Uterus (tissue), 4 donors: ENCODE data around the gene SELP. TPM values are rescaled to one million over a fixed set of nuclear protein-coding genes. Genes with fewer than 3 reads are reported as not detected.
"Not testable (repeated sequence)": the region's sequence is repeated elsewhere in the genome, so short reads cannot be mapped to it uniquely, and the experiment has no call there.

ENCODE experiments used
- DNase-seq, 2 donors: peaks; one replicate each; pipeline ENCODE4 v3.0.0-alpha.2; 2019 to 2020
- H3K27ac ChIP-seq, 2 donors: fragments of 200-600 bp; sonication (generic); 1 replicate in 1 of 2; 2 replicates in 1 of 2; pipeline ENCODE4 v1.5.1; 2016 to 2018
- H3K27me3 ChIP-seq, 2 donors: fragments of 200-600 bp; sonication (generic); one replicate each; pipeline ENCODE4 v1.5.1; 2018 to 2019; ENCODE audit warnings: control low read depth in 1 of 2
- H3K36me3 ChIP-seq, 2 donors: fragments of 200-600 bp; sonication (generic); one replicate each; pipeline ENCODE4 v1.5.1; 2019; ENCODE audit warnings: control low read depth in 1 of 2
- H3K4me1 ChIP-seq, 2 donors: fragments of 200-600 bp; sonication (generic); one replicate each; pipeline ENCODE4 v1.5.1; 2018 to 2019; ENCODE audit warnings: control low read depth in 1 of 2
- H3K4me3 ChIP-seq, 2 donors: fragments of 200-600 bp; sonication (generic); 1 replicate in 1 of 2; 2 replicates in 1 of 2; pipeline ENCODE4 v1.5.1; 2018 to 2019; ENCODE audit warnings: mild to moderate bottlenecking in 1 of 2
- H3K9me3 ChIP-seq, 2 donors: fragments of 200-600 bp; sonication (generic); one replicate each; pipeline ENCODE4 v1.5.1; 2019; ENCODE audit warnings: control low read depth in 1 of 2
- POLR2A ChIP-seq, 2 donors: fragments of 450-650 bp; IDR thresholded peaks; one replicate each; pipeline ENCODE4 v1.6.1; 2016; ENCODE audit warnings: antibody characterized with exemption in 2 of 2, mild to moderate bottlenecking in 1 of 2, moderate library complexity in 1 of 2
- intact Hi-C: fragments of 100-400 bp; cut with DNase I; formaldehyde crosslinking; loops from one replicate; pipeline ENCODE4 v1.15.1; 2023; ENCODE audit warnings: low total_unique reads
- total RNA-seq, 4 donors: library from RNA; depleted of rRNA in 3 of 4; stranded (reverse); fragments of >200 nt in 3 of 4; gene quantifications; one replicate each; pipeline versions ENCODE4 v1.1.0 to v1.2.4, GENCODE V29; 2014 to 2023
- TF ChIP-seq, protein P1 (sequence below), 4 experiments: fragments of 200-600 bp in 2 of 4; fragments of 450-650 bp in 2 of 4; sonication (generic) in 2 of 4; IDR thresholded peaks; one replicate each; pipeline ENCODE4 v1.5.1; 2016 to 2019; ENCODE audit warnings: antibody characterized with exemption in 4 of 4, mild to moderate bottlenecking in 2 of 4, moderate library complexity in 1 of 4
- donor health status: DM: yes; HTN: yes; CAD: no.

The SELP gene
- total RNA-seq, 4 donors from 2014 or later = 6.8 to 32.3 (median 27.4) TPM

DNA sequence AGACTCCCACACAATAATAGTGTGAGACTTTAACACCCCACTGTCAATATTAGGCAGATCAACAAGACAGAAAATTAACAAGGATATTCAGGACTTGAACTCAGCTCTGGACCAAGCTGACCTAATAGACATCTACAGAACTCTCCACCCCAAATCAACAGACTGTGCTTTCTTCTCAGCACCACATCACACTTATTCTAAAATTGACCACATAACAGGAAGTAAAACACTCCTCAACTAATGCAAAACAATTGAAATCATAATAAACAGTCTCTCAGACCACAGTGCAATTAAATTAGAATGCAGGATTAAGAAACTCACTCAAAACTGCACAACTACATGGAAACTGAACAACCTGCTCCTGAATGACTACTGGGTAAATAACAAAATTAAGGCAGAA is 28.9 kb upstream of the SELP start:
- H3K27me3 ChIP-seq, H3K36me3 ChIP-seq, DNase-seq, H3K9me3 ChIP-seq, intact Hi-C loops, H3K4me1 ChIP-seq, H3K4me3 ChIP-seq, H3K27ac ChIP-seq: not testable (repeated sequence)

DNA sequence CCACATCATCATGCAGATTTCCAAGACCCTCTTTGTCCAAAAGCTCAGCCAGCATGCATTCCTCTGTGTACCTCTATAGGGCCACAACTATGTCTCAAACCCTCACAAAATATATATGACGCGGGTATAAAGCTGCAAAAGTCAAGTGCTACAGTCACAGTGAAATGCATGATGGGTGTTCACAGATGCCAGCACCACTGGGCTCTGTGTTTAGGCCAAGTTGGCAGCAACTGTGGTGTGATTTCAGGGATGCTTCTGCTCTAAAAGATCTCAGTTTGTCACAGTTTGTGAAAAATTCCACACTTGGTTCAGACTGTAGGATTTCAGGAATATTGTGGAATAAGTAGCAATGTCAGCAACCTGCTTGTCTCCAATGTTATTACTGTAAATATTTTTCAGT is 23.9 kb upstream of the SELP start:
- Histone ChIP-seq H3K36me3 (no peaks in the 10 kb centered on the region), H3K9me3 (no peaks in the 10 kb centered on the region), H3K4me1 (no peaks in the 10 kb centered on the region), H3K27ac (no peak overlapping the region), H3K4me3 (no peak overlapping the region), H3K27me3 (no peaks in the 10 kb centered on the region)
- no peak for DNase-seq
- intact Hi-C loops = no loop called here
- TF ChIP-seq, protein P1, sequence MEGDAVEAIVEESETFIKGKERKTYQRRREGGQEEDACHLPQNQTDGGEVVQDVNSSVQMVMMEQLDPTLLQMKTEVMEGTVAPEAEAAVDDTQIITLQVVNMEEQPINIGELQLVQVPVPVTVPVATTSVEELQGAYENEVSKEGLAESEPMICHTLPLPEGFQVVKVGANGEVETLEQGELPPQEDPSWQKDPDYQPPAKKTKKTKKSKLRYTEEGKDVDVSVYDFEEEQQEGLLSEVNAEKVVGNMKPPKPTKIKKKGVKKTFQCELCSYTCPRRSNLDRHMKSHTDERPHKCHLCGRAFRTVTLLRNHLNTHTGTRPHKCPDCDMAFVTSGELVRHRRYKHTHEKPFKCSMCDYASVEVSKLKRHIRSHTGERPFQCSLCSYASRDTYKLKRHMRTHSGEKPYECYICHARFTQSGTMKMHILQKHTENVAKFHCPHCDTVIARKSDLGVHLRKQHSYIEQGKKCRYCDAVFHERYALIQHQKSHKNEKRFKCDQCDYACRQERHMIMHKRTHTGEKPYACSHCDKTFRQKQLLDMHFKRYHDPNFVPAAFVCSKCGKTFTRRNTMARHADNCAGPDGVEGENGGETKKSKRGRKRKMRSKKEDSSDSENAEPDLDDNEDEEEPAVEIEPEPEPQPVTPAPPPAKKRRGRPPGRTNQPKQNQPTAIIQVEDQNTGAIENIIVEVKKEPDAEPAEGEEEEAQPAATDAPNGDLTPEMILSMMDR (IDR thresholded peaks at IDR 0.05) = no peak
- TF ChIP-seq POLR2A (IDR thresholded peaks at IDR 0.05) = no peak

DNA sequence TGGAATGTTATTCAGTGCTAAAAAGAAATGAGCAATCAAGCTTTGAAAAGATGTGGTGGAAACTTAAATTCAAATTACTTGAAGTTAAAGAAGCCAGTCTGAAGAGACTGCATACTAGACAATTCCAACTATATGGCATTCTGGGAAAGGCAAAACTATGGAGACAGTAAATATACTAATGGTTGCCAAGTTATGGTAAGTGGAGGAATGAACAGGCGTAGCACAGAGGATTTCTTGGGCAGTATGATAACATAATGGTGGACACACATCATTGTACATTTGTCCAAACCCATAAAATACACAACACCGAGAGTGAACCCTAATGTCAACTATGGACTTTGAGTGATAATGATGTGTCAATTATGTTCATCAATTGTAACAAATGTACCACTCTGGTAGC is 21.1 kb upstream of the SELP start:
- no peak for TF ChIP-seq POLR2A (IDR thresholded peaks at IDR 0.05)
- TF ChIP-seq, protein P1 (IDR thresholded peaks at IDR 0.05) = no peak
- no peaks in the 10 kb centered on the region for H3K4me1 ChIP-seq
- H3K36me3 ChIP-seq = no peaks in the 10 kb centered on the region
- H3K9me3 ChIP-seq = no peaks in the 10 kb centered on the region
- intact Hi-C loops = no loop called here
- no peak overlapping the region for H3K4me3 ChIP-seq
- no peak for DNase-seq
- H3K27ac ChIP-seq = no peak overlapping the region
- H3K27me3 ChIP-seq = no peaks in the 10 kb centered on the region

DNA sequence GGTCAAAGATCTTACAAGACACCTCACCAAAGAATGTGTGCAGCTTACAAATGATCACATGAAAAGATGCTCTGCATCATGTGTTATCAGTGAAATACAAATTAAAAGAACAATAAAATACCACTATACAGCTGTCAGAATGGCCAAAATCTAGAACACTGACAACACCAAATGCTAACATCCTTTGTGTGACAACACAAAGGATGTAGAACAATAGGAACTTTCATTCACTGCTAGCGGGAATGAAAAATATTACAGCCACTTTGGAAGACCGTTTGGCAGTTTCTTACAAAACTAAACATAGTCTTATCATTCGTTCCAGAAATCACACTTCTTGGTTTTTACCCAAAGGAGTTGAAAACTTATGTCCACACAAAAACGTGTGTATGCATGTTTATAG is 20.6 kb upstream of the SELP start:
- intact Hi-C loops = no loop called here
- Histone ChIP-seq H3K36me3 (no peaks in the 10 kb centered on the region), H3K4me1 (no peaks in the 10 kb centered on the region), H3K9me3 (no peaks in the 10 kb centered on the region), H3K4me3 (no peak overlapping the region), H3K27ac (no peak overlapping the region), H3K27me3 (no peaks in the 10 kb centered on the region)
- DNase-seq = no peak
- TF ChIP-seq, protein P1 (IDR thresholded peaks at IDR 0.05) = no peak
- TF ChIP-seq POLR2A (IDR thresholded peaks at IDR 0.05) = no peak

GRCh38 chr1:169648709-169649108 is 18.8 kb upstream of the SELP start:
- Histone ChIP-seq H3K9me3 (no peaks in the 10 kb centered on the region), H3K4me1 (no peaks in the 10 kb centered on the region), H3K36me3 (no peaks in the 10 kb centered on the region), H3K4me3 (no peak overlapping the region), H3K27me3 (no peaks in the 10 kb centered on the region), H3K27ac (no peak overlapping the region)
- intact Hi-C loops = no loop called here
- TF ChIP-seq POLR2A (IDR thresholded peaks at IDR 0.05) = no peak
- TF ChIP-seq, protein P1 (IDR thresholded peaks at IDR 0.05) = no peak
- no peak for DNase-seq

DNA sequence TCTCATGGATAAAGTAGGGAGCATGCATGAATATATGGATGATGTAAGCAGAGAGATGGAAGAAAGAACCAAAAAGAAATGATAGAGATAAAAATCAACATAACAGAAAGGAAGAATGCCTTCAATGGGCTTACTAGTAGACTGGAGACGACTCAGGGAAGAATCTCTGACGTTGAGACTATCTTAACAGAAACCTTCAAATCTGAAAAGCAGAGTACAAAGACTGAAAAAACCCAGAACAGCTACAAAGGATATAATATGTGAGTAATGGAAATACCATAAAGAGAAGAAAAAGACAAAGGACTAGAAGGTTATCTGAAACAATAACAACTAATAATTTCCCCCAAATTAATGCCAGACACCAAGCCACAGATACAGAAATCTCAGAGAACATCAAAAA is 18.3 kb upstream of the SELP start:
- no peaks in the 10 kb centered on the region for H3K36me3 ChIP-seq
- no peak overlapping the region for H3K4me3 ChIP-seq
- intact Hi-C loops = no loop called here
- H3K9me3 ChIP-seq = no peaks in the 10 kb centered on the region
- H3K27ac ChIP-seq = no peak overlapping the region
- H3K4me1 ChIP-seq = no peaks in the 10 kb centered on the region
- no peaks in the 10 kb centered on the region for H3K27me3 ChIP-seq
- TF ChIP-seq POLR2A (IDR thresholded peaks at IDR 0.05) = no peak
- TF ChIP-seq, protein P1 (IDR thresholded peaks at IDR 0.05) = no peak
- DNase-seq = no peak
